Left cardiac atrium (tissue), 4 donors: ENCODE results near the gene GAGE12J. TPM values are rescaled to one million over a fixed set of nuclear protein-coding genes. Genes with fewer than 3 reads are reported as not detected.
"Not testable (repeated sequence)": the region's sequence is repeated elsewhere in the genome, so short reads cannot be mapped to it uniquely, and the experiment has no call there.

Experiments used
- ATAC-seq, 2 donors: fragments of 200-7000 bp; cut with Tn5 transposase; one replicate each; pipeline ENCODE4 v1.9.1; 2020; ENCODE audit warnings: mild to moderate bottlenecking in 2 of 2, moderate library complexity in 2 of 2
- DNase-seq: peaks from one replicate; pipeline ENCODE4 v3.0.0-alpha.2; 2020
- intact Hi-C, 2 donors: fragments of 100-400 bp; cut with DNase I; formaldehyde crosslinking; loops; one replicate each; pipeline versions ENCODE4 v1.14.1 to v1.15.1; 2022 to 2023
- long read RNA-seq: library from polyadenylated mRNA; unstranded; transcript quantifications from one replicate; pipeline ENCODE4 v2.0.0, GENCODE V29; 2021
- total RNA-seq, 2 donors: library from RNA; stranded (reverse); fragmentation: NEBNext Ultra II Directional; extraction: Animal tissue kit (Norgen Biotek cat#: 25700); gene quantifications; one replicate each; pipeline ENCODE4 v1.2.1, GENCODE V29; 2021
- donor health status: DM: no; HTN: yes; CAD: no.
- donor health status: DM: no; HTN: yes; CAD: no; lungs with severe emphysema.
- donor health status: DM: yes; HTN: yes; CAD: no.
- donor health status: Dilated cardiomyopathy.

Gene GAGE12J, protein sequence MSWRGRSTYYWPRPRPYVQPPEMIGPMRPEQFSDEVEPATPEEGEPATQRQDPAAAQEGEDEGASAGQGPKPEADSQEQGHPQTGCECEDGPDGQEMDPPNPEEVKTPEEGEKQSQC
- not detected for total RNA-seq
- long read RNA-seq = 0 reads

DNA sequence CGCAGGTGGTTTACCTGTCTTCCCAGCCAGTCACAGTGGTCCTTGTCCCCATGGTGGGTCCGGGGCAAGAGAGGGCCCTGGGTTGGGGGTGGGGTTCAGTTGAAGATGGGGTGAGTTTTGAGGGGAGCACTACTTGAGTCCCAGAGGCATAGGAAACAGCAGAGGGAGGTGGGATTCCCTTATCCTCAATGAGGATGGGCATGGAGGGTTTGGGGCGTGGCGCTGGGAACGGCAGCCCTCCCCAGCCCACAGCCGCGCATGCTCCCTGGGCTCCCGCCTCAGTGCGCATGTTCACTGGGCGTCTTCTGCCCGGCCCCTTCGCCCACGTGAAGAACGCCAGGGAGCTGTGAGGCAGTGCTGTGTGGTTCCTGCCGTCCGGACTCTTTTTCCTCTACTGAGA lies at the start of gene GAGE12J:
TSS of gene GAGE12J (plus strand) at position 301 of the 400 bp plus-strand sequence. CDS start 1,157 bp downstream, outside the sequence.
- intact Hi-C loops, DNase-seq, ATAC-seq: not testable (repeated sequence)

- intact Hi-C loops = loop anchor here in 1 of 2 donors (10.0 kb wide), 1 partner anchor 118 kb away; no protein-coding TSS in a partner anchor
- ATAC-seq = no peak
- no peak for DNase-seq
Measured at GRCh38 chrX:49272421-49272820, 49.4 kb upstream of the GAGE12J start.

- intact Hi-C loops = loop anchor here in 1 of 2 donors (10.0 kb wide), 1 partner anchor 118 kb away; no protein-coding TSS in a partner anchor
- no peak for DNase-seq
- no peak for ATAC-seq
Measured at GRCh38 chrX:49273181-49273727, 48.6 kb upstream of the GAGE12J start.

GRCh38 chrX:49276207-49276606 lies 45.6 kb upstream of the GAGE12J start:
- ATAC-seq = no peak
- intact Hi-C loops = loop anchor here in 1 of 2 donors (10.0 kb wide), 1 partner anchor 121 kb away; no protein-coding TSS in a partner anchor
- DNase-seq = no peak

- ATAC-seq (peak; percentile 19 to 55), DNase-seq (no peak)
- intact Hi-C loops = loop anchor here in 1 of 2 donors (10.0 kb wide), 1 partner anchor 122 kb away; no protein-coding TSS in a partner anchor
Measured at GRCh38 chrX:49276671-49277534, 44.9 kb upstream of the GAGE12J start.

GRCh38 chrX:49277535-49277830 lies 44.4 kb upstream of the GAGE12J start:
- no peak for ATAC-seq

DNA sequence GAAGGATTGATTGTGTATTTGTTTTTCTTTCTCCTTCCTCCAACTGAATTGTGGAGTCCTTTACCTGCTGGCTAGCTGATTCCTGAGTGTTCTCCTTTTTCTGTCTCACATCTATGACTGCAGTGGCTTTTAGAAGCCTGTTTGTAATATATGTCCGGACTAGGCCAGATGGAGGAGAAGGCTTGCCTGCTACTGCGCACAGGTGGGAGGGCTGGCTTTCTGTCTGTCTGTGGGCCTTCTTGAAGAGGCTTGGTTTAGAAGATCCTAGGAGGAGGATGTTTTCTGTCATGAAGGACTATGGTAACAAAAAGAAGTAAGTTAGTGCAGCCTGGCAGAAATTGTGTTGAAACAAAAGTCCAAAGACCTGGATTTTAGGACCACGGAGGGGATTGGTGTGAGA lies 43.8 kb upstream of the GAGE12J start:
- no peak for DNase-seq
- no peak for ATAC-seq
- intact Hi-C loops = loop anchor here in 1 of 2 donors (10.0 kb wide), 1 partner anchor 123 kb away; no protein-coding TSS in a partner anchor

More at GRCh38 chrX:49277535-49277830, 44.4 kb upstream of the GAGE12J start:
- DNase-seq = no peak
- intact Hi-C loops = loop anchor here in 1 of 2 donors (10.0 kb wide), 1 partner anchor 123 kb away; no protein-coding TSS in a partner anchor

DNA sequence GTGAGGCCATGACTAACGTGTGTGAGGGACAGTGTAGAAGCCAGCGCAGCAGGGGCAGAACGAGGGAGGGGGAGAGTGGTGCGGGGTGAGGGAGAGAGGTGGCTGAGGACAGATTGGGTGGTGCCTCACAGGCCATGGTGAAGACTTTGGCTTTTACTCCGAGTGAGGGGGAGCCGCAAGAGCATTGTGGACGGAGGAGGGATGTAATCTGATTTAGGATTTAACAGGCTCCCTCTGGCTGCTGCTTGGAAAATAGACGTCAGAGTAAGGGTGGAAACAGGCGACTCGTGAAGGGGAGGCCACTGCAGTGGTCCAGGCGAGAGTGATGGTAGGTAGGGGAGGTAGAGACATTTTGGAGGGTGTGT lies 39.2 kb upstream of the GAGE12J start:
- DNase-seq = no peak
- intact Hi-C loops = no loop called here
- ATAC-seq = peak; percentile 72 to 82

DNA sequence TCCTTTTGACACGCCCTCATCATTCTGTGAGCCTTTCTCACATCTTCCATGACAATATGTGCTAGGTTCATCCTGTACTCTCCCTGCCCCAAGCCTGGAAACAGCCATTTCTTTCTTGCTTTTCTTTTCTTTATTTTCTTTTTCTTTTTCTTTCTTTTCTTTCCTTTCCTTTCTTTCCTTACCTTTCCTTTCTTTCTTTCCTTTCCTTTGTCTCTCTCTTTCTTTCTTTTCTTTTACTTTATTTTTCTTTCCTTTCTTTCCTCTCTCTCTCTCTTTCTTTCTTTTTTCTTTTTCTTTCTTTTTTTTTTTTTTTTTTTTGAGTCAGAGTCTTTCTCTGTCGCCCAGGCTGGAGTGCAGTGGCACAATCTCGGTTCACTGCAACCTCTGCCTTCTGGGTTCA lies 37.6 kb upstream of the GAGE12J start:
- no peak for DNase-seq
- no peak for ATAC-seq
- intact Hi-C loops = no loop called here

- DNase-seq (no peak), ATAC-seq (no peak)
- intact Hi-C loops = no loop called here
Measured at GRCh38 chrX:49286136-49286535, 35.7 kb upstream of the GAGE12J start.

GRCh38 chrX:49286581-49286980 lies 35.3 kb upstream of the GAGE12J start:
- intact Hi-C loops = no loop called here
- no peak for DNase-seq
- no peak for ATAC-seq

- intact Hi-C loops = no loop called here
Measured at GRCh38 chrX:49287665-49288064, 34.2 kb upstream of the GAGE12J start.

DNA sequence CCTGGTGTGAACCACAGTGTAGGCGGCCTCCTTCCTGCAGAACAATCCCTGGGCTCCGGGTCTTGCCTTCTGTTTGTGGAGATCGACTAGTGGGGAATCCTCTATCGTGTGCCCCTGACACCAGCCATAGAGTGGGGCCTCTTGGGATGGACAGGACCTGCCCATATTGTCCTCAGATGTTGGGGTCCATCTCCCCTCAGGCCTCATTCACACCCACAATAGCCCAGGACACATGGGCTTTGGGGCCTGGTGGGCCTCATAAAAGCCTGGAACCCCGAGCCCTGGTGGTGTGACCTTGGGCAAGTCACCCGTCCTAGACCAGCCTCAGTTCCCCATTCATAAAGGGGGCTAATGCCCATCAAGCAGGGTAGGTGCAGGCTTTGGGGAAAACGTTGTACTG lies 31.6 kb upstream of the GAGE12J start:
- intact Hi-C loops = no loop called here
- no peak for DNase-seq
- ATAC-seq = no peak

More at GRCh38 chrX:49287665-49288064, 34.2 kb upstream of the GAGE12J start:
- ATAC-seq (no peak), DNase-seq (no peak)

DNA sequence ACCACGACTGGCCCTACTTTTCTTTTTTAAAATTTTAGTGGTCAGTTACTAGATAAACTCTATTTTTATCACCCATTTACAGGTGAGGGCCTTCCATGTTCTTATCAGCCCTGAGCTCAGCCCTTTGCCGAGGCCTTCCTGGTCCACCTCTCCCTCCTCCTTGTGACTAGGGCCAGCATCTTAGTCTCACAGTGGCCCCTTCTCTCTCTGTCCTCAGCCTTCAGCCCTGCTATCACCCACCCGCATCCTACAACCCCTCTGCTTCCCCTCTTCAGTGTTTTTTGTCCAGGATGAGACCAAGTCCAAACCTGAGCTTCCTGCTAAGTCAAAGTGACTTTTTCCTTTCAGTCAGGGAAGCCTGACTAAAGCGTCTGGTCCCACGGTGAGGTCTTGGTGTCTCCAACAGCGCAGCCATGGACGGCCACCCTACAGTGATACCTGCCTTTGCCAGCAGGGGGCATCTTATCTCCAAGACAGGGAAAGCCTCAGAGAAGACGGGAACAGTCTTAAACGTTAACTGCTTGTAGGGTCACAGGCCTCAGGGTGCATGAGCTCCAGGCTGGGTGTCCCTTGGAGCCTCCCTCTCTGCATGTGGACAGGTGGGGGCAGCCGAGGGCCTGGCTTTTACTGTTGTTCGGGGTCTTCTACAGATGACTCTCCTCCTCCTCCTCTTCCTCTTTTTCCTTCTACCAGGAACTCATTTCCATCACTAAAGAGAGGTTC lies 30.1 kb upstream of the GAGE12J start:
- DNase-seq = peak; percentile 60
- intact Hi-C loops = no loop called here
- peak; percentile 77 to 79 for ATAC-seq

DNA sequence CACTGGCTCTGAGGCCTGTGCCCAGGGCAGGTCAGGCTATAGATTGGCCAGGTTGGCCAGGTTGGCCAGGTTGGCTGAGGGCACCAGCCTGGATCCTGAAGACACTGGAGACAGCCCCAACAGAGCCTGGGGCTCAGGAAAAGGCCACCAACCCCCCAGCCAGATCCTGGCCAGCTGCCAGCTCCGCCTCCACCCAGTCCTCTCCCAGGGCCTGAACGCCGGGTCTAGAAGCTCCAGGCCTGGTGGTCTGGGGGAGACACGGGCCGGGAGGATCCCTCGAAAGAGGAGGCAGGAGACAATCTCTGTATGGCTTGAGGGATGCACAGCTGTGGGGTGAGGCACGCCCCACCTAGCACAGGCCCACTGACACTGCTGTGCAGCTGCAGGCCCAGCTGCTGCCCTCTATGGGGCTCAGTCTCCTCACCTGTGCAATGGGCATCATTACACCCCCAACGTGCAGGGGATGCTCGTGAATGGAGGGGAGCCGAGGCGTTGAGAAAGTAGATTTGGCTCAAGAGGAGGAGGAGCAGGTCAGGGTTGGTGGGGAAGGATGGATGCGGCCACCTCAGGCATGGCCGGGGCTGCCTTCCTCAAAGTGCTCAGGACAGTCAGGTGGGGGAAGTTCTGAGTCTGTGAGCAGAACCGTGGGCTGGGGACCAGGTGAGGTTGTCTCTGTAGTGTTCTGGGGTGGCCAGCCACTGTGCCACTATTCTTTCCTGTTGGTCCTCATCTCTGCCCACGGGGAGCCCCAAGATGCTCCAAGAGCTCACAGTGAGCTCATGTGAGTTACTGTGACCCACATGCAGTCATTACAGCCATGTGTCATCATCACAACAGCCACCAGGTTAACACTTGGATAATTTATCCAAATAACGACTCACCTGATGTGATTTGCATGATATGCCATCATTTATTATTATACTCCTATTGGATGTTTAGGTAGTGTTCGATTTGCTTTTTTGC lies 29.2 kb upstream of the GAGE12J start:
- no peak for ATAC-seq
- no peak for DNase-seq
- intact Hi-C loops = no loop called here

DNA sequence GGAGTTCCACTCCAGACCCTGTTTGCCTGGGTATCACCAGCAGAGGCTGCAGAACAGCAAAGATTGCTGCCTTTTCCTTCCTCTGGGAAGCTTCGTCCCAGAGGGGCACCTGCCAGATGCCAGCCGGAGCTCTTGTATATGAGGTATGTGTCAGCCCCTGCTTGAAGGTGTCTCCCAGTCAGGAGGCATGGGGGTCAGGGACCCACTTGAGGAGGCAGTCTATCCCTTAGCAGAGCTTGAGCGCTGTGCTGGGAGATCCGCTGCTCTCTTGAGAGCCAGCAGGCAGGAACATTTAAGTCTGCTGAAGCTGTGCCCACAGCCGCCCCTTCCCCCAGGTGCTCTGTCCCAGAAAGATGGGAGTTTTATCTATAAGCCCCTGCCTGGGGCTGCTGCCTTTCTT lies 22.5 kb upstream of the GAGE12J start:
- intact Hi-C loops, ATAC-seq, DNase-seq: not testable (repeated sequence)

- intact Hi-C loops = no loop called here
- no peak for ATAC-seq
- DNase-seq = no peak
Measured at GRCh38 chrX:49300703-49301102, 21.1 kb upstream of the GAGE12J start.

DNA sequence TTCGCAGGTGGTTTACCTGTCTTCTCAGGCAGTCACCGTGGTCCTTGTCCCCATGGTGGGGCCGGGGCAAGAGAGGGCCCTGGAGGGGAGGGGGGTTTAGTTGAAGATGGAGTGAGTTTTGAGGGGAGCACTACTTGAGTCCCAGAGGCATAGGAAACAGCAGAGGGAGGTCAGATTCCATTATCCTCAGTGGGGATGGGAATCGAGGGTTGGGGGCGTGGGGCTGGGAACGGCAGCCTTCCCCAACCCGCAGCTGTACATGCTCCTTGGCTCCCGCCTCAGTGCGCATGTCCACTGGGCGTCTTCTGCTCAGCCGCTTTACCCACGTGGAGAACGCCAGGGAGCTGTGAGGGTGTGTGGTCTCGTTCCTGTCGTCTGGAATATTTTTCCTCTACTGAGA lies 18.5 kb upstream of the GAGE12J start, which contains the start of gene GAGE10:
TSS of gene GAGE10 (plus strand) at position 301 of the 400 bp plus-strand sequence. CDS start 1,214 bp downstream, outside the sequence.
- intact Hi-C loops = no loop called here
- DNase-seq = no peak
- ATAC-seq = no peak
